Tibial artery (tissue), 4 donors: ENCODE data around the gene SIN3A.

Experiments used
- DNase-seq, 2 donors: peaks; one replicate each; pipeline ENCODE4 v3.0.0-alpha.2; 2019
- H3K27ac ChIP-seq, 2 donors: fragments of 200-600 bp; sonication (generic) in 1 of 2; 1 replicate in 1 of 2; 2 replicates in 1 of 2; pipeline ENCODE4 v1.5.1; 2018 to 2019; ENCODE audit warnings: mild to moderate bottlenecking in 1 of 2
- H3K27me3 ChIP-seq, 2 donors: fragments of 200-600 bp; sonication (generic) in 1 of 2; one replicate each; pipeline versions ENCODE4 v1.5.1 to v1.6.0; 2016 to 2019
- H3K36me3 ChIP-seq, 3 donors: fragments of 200-600 bp; sonication (generic) in 2 of 3; one replicate each; pipeline ENCODE4 v1.5.1; 2016 to 2019; ENCODE audit warnings: mild to moderate bottlenecking in 2 of 3
- H3K4me1 ChIP-seq, 4 donors: fragments of 200-600 bp; sonication (generic) in 2 of 4; 1 replicate in 3 of 4; 2 replicates in 1 of 4; pipeline ENCODE4 v1.5.1; 2016 to 2019
- H3K4me3 ChIP-seq, 2 donors: fragments of 200-600 bp; sonication (generic) in 1 of 2; 1 replicate in 1 of 2; 2 replicates in 1 of 2; pipeline ENCODE4 v1.5.1; 2018 to 2019; ENCODE audit warnings: mild to moderate bottlenecking in 2 of 2
- H3K9me3 ChIP-seq, 3 donors: fragments of 200-600 bp; sonication (generic) in 1 of 3; one replicate each; pipeline ENCODE4 v1.5.1; 2016 to 2019
- CTCF ChIP-seq, 2 experiments: fragments of 200-600 bp in 1 of 2; fragments of 450-650 bp in 1 of 2; IDR thresholded peaks; one replicate each; pipeline ENCODE4 v1.5.1; 2017 to 2019; ENCODE audit warnings: antibody characterized with exemption in 2 of 2, mild to moderate bottlenecking in 1 of 2, moderate library complexity in 1 of 2
- intact Hi-C: fragments of 100-400 bp; cut with DNase I; formaldehyde crosslinking; loops from one replicate; pipeline ENCODE4 v1.15.0; 2023; ENCODE audit warnings: low total_unique reads

SIN3A gene

DNA sequence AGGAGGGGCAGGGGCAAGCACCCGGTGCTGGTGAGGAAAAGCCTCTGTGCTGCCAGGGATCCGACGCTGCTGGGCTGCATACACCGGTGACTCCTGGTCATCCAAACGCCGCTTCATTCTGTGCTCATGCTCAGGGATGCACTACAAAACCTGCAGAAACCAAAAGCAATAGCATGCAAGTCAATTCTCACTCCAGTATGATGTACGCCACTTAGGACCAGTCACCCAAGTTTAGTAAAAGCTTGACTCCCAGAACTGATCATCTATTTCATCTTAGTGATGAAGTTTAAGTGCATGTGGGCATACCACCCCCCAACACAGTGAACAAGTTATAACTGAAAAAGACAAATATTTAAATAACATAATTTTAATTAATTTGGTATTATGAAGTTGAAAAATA is 21.2 kb downstream of the SIN3A start:
- no peaks in the 10 kb centered on the region for H3K27me3 ChIP-seq
- H3K27ac ChIP-seq = no peak overlapping the region
- H3K9me3 ChIP-seq = no peaks in the 10 kb centered on the region
- no peak for TF ChIP-seq CTCF (IDR thresholded peaks at IDR 0.05)
- H3K36me3 ChIP-seq = peaks cover 27 to 34% (median 33%) of the 10 kb centered on the region in 3 donors
- peaks cover 0 to 13% (median 0%) of the 10 kb centered on the region in 4 donors for H3K4me1 ChIP-seq
- H3K4me3 ChIP-seq = no peak overlapping the region
- DNase-seq = no peak
- intact Hi-C loops = no loop called here

DNA sequence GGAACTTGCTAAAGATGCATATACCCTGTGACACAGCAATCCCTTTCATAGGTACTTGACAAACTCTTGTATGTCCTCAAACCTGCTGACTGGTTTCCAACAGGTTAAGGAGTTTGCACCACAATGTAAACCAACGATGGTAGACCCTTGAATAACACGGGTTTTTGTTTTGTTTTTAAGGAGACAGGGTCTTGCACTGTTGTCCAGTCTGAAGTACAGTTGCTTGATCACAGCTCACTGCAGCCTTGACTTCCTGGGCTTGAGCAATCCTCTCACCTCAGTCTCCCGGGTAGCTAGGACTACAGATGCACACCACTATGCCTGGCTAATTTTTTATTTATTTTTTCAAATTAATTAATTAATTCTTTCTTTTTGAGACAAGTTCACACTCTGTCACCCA is 23.3 kb downstream of the SIN3A start:
- Histone ChIP-seq H3K9me3 (no peaks in the 10 kb centered on the region), H3K27ac (no peak overlapping the region), H3K27me3 (no peaks in the 10 kb centered on the region), H3K36me3 (peaks cover 27 to 45% (median 39%) of the 10 kb centered on the region in 3 donors), H3K4me3 (no peak overlapping the region), H3K4me1 (peaks cover 0 to 10% (median 0%) of the 10 kb centered on the region in 4 donors)
- intact Hi-C loops = no loop called here
- DNase-seq = no peak
- TF ChIP-seq CTCF (IDR thresholded peaks at IDR 0.05) = no peak

DNA sequence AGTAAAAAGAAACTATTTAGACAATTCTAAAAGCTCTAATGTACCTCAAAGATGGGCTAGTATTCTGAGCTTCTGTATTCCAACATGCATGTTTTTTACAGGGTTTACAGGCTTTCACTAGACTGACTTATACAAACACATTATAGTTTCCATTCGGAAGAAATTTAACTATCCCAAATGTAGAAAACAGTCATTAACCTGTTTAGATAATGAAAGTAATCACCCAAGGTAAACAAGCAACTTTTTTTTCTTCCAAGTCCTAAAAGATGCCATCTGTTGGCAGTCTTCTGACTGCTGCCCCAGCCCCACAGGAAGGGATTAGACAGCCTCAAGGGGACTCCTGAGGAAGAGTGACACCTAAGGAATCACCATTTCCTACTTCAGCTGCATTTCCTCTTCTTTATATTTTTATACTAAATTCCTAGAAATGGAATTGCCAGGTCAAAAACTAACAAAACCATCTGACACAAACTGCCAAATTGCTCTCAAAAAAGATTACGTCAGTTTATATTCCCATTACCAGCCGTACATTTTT is 25.5 kb downstream of the SIN3A start:
- intact Hi-C loops = no loop called here
- TF ChIP-seq CTCF (IDR thresholded peaks at IDR 0.05) = no peak
- DNase-seq = no peak
- no peak overlapping the region for H3K27ac ChIP-seq
- peaks cover 43 to 63% (median 55%) of the 10 kb centered on the region in 3 donors for H3K36me3 ChIP-seq
- no peaks in the 10 kb centered on the region for H3K27me3 ChIP-seq
- H3K9me3 ChIP-seq = no peaks in the 10 kb centered on the region
- H3K4me1 ChIP-seq = peaks cover 0 to 4% (median 0%) of the 10 kb centered on the region in 4 donors
- H3K4me3 ChIP-seq = no peak overlapping the region

DNA sequence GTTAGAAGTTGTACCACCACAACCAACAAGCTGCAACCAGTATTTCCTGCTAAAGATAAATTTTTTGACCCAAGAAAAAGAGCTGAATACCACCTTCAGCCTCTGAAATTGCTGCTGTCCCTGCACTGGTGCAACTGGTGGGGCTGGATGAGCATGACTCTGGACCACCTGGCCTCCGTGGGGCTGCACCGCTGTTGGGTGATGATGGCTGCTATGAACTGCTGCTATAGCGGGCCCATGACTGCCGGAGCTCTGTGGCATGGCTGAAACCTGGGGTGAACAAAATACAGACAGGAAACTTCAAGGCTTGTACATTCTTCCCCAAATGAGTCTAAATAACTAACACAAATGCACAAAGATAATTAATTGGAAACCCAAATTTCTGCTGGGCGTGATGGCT is 28.9 kb downstream of the SIN3A start:
- DNase-seq = no peak
- Histone ChIP-seq H3K36me3 (peaks cover 19 to 58% (median 43%) of the 10 kb centered on the region in 3 donors), H3K27me3 (no peaks in the 10 kb centered on the region), H3K9me3 (no peaks in the 10 kb centered on the region), H3K4me3 (no peak overlapping the region), H3K4me1 (no peaks in the 10 kb centered on the region), H3K27ac (no peak overlapping the region)
- intact Hi-C loops = no loop called here
- no peak for TF ChIP-seq CTCF (IDR thresholded peaks at IDR 0.05)

DNA sequence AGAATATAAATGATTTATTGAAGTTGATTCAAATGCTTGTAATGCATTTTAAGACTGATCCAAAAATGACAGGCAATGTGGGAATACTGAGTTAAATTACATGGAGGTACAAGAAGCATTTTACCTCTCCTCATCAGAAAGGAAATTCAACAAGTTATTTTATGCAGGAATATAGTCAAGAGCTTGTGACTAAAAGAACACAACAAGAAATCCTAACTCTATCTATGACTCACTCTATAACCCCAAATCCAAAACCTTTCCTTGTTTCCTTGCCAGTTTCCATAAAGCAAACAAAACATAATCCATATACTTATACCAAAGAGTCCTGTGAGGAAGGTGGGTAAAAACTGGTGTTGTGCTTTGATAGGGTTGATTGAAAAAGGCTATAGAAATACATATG is 30.8 kb downstream of the SIN3A start:
- Histone ChIP-seq H3K9me3 (no peaks in the 10 kb centered on the region), H3K4me1 (peaks cover 0 to 4% (median under 1%) of the 10 kb centered on the region in 4 donors), H3K27ac (no peak overlapping the region), H3K36me3 (peaks cover 16 to 52% (median 33%) of the 10 kb centered on the region in 3 donors), H3K4me3 (no peak overlapping the region), H3K27me3 (no peaks in the 10 kb centered on the region)
- no peak for TF ChIP-seq CTCF (IDR thresholded peaks at IDR 0.05)
- DNase-seq = no peak
- intact Hi-C loops = no loop called here

GRCh38 chr15:75416584-75416983 is 34.9 kb downstream of the SIN3A start:
- DNase-seq = no peak
- no peak overlapping the region for H3K4me3 ChIP-seq
- H3K36me3 ChIP-seq = peaks cover 22 to 60% (median 42%) of the 10 kb centered on the region in 3 donors
- intact Hi-C loops = no loop called here
- H3K9me3 ChIP-seq = no peaks in the 10 kb centered on the region
- peaks cover 0 to 7% (median 2%) of the 10 kb centered on the region in 4 donors for H3K4me1 ChIP-seq
- H3K27me3 ChIP-seq = no peaks in the 10 kb centered on the region
- no peak overlapping the region for H3K27ac ChIP-seq
- TF ChIP-seq CTCF (IDR thresholded peaks at IDR 0.05) = no peak
